HG02798 (cell line): Measurements from ENCODE around the gene PTPN23.

ENCODE experiments used
- ATAC-seq: cut with Tn5 transposase; IDR thresholded peaks from one replicate; pipeline ENCODE4 v1.9.1; 2021; ENCODE audit warnings: mild to moderate bottlenecking; ENCODE audit not compliant: unreplicated experiment, poor library complexity

Gene PTPN23

DNA sequence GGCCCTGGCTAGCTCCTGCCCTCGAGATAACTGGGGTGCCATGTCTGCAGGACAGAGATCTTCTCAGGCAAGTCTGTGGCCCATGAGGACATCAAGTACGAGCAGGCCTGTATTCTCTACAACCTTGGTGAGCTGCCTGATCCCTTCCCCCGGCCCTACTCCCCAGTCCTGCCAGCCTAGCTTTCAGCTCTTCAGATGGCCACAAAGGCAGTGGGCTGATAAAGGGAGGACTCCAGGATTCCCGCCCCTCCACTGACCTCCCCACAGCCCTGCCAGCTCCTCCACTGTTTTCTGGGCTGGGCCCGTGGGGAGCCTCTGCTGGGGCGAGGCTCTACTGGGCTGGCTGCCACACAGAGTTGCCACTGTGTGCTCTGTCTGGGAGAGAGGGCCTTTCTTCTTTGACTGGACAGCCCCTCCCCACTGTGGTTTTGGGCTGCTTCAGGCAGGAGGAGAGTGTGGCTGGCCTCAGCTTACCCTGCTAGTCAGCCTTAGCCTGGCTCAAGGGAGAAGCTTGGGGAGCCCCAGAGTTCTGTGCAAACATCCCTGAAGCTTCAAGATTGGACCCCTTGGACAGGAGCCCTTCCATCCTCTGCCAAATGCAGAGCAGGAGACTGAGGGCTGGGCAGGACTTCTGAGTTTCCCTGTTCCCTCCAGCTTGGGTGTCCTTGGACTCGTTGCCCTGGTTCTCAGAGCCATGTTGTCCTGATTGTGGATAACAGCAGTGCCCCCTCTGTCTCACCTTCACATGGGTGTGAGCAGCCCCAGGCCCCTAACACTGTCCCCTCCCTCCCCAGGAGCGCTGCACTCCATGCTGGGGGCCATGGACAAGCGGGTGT, 24.4 kb downstream of the PTPN23 start:
- ATAC-seq: no peak

GRCh38 chr3:47405820-47406761, 25.3 kb downstream of the PTPN23 start:
- no peak for ATAC-seq

GRCh38 chr3:47406762-47407149, 25.9 kb downstream of the PTPN23 start:
- no peak for ATAC-seq

DNA sequence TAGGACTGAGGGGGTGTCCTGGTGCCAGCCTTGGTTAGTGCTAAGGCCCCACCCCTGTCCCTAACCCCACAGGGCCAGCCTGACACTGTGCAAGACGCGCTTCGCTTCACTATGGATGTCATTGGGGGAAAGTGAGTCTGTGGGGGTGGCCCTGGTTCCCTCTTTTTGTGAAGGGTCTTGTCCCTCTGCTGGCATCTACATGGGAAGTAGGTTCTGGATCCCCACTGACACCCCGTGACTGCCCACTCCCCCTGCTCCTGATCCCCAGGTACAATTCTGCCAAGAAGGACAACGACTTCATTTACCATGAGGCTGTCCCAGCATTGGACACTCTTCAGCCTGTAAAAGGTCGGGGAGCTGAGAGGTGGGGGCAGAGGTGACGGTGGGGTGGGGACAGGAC, 26.4 kb downstream of the PTPN23 start:
- ATAC-seq: no peak

- ATAC-seq: no peak
These were observed 27.3 kb downstream of the PTPN23 start for GRCh38 chr3:47407896-47408838.

DNA sequence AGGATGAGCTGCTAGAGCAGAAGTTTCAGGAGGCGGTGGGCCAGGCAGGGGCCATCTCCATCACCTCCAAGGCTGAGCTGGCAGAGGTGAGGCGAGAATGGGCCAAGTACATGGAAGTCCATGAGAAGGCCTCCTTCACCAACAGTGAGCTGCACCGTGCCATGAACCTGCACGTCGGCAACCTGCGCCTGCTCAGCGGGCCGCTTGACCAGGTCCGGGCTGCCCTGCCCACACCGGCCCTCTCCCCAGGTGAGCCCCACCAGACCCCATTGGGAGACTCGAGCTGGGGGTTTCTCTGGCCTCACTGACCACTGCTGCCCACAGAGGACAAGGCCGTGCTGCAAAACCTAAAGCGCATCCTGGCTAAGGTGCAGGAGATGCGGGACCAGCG, 28.0 kb downstream of the PTPN23 start:
- no peak for ATAC-seq

DNA sequence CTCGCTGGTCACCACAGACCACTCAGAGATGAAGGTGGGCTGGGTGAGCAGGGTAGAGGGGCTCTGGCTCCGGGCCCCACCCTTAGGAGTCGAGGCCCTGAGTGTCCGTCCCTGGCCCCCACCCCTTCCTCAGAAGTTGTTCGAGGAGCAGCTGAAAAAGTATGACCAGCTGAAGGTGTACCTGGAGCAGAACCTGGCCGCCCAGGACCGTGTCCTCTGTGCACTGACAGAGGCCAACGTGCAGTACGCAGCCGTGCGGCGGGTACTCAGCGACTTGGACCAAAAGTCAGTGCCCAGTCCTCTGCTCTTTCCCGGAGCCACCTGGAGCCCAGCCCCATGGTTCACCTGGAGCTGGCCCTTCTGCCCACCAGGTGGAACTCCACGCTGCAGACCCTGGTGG, 28.5 kb downstream of the PTPN23 start:
- ATAC-seq: no peak

GRCh38 chr3:47409688-47410416, 29.0 kb downstream of the PTPN23 start:
- no peak for ATAC-seq

DNA sequence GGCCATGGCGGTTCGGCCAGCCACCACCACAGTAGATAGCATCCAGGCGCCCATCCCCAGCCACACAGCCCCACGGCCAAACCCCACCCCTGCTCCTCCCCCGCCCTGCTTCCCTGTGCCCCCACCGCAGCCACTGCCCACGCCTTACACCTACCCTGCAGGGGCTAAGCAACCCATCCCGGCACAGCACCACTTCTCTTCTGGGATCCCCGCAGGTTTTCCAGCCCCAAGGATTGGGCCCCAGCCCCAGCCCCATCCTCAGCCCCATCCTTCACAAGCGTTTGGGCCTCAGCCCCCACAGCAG, 29.5 kb downstream of the PTPN23 start:
- ATAC-seq: no peak

DNA sequence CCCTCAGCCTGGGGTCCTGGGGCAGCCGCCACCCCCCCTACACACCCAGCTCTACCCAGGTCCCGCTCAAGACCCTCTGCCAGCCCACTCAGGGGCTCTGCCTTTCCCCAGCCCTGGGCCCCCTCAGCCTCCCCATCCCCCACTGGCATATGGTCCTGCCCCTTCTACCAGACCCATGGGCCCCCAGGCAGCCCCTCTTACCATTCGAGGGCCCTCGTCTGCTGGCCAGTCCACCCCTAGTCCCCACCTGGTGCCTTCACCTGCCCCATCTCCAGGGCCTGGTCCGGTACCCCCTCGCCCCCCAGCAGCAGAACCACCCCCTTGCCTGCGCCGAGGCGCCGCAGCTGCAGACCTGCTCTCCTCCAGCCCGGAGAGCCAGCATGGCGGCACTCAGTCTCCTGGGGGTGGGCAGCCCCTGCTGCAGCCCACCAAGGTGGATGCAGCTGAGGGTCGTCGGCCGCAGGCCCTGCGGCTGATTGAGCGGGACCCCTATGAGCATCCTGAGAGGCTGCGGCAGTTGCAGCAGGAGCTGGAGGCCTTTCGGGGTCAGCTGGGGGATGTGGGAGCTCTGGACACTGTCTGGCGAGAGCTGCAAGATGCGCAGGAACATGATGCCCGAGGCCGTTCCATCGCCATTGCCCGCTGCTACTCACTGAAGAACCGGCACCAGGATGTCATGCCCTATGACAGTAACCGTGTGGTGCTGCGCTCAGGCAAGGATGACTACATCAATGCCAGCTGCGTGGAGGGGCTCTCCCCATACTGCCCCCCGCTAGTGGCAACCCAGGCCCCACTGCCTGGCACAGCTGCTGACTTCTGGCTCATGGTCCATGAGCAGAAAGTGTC, 30.2 kb downstream of the PTPN23 start:
- ATAC-seq: no peak

DNA sequence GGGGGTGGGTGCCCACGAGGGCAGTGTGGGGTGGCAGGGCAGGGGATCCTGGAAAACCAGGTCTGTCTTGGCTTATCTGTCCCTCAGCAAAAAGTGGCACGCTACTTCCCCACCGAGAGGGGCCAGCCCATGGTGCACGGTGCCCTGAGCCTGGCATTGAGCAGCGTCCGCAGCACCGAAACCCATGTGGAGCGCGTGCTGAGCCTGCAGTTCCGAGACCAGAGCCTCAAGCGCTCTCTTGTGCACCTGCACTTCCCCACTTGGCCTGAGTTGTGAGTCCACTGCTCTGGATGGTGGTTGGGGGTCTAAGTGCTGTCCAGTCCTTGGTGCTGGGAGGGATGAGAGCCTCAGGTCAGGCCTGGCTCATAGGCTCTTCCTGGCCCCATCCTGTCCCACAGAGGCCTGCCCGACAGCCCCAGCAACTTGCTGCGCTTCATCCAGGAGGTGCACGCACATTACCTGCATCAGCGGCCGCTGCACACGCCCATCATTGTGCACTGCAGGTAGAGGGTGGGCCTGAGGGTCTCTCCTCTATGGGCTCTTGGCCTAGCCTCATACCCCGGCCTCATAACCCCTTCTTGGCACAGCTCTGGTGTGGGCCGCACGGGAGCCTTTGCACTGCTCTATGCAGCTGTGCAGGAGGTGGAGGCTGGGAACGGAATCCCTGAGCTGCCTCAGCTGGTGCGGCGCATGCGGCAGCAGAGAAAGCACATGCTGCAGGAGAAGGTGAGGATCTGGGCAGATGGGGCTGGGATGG, 31.1 kb downstream of the PTPN23 start:
- ATAC-seq: no peak

DNA sequence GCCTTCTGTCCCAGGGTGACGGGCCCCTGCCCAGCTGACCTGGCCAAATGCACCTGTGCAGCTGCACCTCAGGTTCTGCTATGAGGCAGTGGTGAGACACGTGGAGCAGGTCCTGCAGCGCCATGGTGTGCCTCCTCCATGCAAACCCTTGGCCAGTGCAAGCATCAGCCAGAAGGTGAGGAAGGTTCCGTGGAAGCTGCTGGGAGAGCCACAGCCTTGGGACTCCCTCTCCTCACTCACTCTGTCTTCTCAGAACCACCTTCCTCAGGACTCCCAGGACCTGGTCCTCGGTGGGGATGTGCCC, 31.6 kb downstream of the PTPN23 start:
- no peak for ATAC-seq

DNA sequence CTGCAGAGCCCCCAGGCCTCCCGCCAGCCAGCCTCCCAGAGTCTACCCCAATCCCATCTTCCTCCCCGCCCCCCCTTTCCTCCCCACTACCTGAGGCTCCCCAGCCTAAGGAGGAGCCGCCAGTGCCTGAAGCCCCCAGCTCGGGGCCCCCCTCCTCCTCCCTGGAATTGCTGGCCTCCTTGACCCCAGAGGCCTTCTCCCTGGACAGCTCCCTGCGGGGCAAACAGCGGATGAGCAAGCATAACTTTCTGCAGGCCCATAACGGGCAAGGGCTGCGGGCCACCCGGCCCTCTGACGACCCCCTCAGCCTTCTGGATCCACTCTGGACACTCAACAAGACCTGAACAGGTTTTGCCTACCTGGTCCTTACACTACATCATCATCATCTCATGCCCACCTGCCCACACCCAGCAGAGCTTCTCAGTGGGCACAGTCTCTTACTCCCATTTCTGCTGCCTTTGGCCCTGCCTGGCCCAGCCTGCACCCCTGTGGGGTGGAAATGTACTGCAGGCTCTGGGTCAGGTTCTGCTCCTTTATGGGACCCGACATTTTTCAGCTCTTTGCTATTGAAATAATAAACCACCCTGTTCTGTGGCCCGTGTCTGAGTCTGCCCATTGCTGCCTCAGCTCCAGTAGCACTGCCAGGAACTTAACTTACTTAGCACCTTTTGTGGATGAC, 32.2 kb downstream of the PTPN23 start:
- no peak for ATAC-seq

DNA sequence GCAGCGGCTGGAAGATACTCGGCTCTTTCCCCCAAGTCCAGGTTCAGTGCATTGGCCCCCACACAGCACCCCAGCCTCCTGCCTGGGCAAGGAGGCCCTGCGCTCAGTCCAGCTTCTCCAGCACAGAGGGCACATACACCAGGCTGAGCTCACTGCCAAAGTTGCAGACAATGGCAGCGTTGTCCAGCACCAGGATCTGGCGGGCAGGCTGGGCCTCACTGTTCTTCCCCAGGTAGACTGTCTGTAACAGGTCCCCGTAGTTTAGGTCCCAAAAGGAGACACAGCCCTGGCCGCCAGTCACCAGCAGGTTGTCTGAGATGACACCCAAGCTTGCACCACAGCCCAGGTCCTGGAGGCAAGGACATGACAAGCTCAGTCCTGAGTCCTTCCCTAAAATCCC, 32.9 kb downstream of the PTPN23 start:
- no peak for ATAC-seq

DNA sequence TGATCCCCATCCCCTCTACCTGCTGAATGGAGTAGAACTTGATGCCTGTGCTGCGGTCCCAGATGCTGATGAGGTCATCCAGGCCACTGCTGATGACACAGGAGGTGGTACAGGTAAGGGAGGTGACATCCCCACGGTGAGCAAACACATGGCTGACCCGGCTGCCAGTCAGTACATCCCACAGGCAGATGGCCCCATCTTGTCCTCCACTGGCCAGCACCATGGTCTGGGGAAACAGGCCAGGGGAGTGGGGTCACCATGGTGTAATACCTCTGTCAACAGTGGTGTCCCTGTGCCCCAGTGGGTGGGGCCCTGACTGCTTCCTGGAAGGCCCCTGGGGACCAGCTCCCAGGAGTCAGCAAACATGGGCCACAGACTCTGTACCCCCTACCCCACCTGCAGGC, 33.3 kb downstream of the PTPN23 start:
- no peak for ATAC-seq

- ATAC-seq: no peak
These were observed 34.1 kb downstream of the PTPN23 start for GRCh38 chr3:47414666-47415587.

GRCh38 chr3:47416041-47416440, 35.2 kb downstream of the PTPN23 start:
- no peak for ATAC-seq
